ENCODE measurements around the gene SORT1. TPM values are rescaled to one million over a fixed set of nuclear protein-coding genes. Genes with fewer than 3 reads are reported as not detected.

Gene SORT1
- total and polyA plus RNA-seq, 8 donors, result 4.6 to 481 (median 36.6) TPM

GRCh38 chr1:109412551-109412950, 14.8 kb upstream of the SORT1 start:
- H3K27ac ChIP-seq, result no peak overlapping the region
- no peaks in the 10 kb centered on the region for H3K9me3 ChIP-seq
- no peaks in the 10 kb centered on the region for H3K27me3 ChIP-seq
- H3K4me3 ChIP-seq, result no peak overlapping the region
- WGBS, 5 donors, result 74 to 96% (median 79%) methylated on average over 2 of the region's 2 CpGs
- intact Hi-C loops (cut with DNase I; ENCODE audit: low total_unique reads), result no loop called here
- peaks cover 65 to 99% (median 92%) of the 10 kb centered on the region in 4 donors for H3K36me3 ChIP-seq
- TF ChIP-seq EP300 (IDR thresholded peaks at IDR 0.05), result no peak
- TF ChIP-seq POLR2AphosphoS5 (IDR thresholded peaks at IDR 0.05), result no peak
- TF ChIP-seq POLR2A (IDR thresholded peaks at IDR 0.05), result no peak
- no peak for TF ChIP-seq CTCF (IDR thresholded peaks at IDR 0.05)
- peaks cover 0 to 20% (median 5%) of the 10 kb centered on the region in 4 donors for H3K4me1 ChIP-seq
- DNase-seq, result no peak

- WGBS, 5 donors, result 72 to 79% (median 75%) methylated on average over 4 of the region's 4 CpGs
- Histone ChIP-seq H3K9me3 (no peaks in the 10 kb centered on the region), H3K36me3 (peaks cover 47 to 100% (median 96%) of the 10 kb centered on the region in 4 donors), H3K27ac (no peak overlapping the region), H3K4me3 (no peak overlapping the region), H3K27me3 (no peaks in the 10 kb centered on the region), H3K4me1 (peaks cover 0 to 4% (median 0%) of the 10 kb centered on the region in 4 donors)
- no peak for TF ChIP-seq EP300 (IDR thresholded peaks at IDR 0.05)
- TF ChIP-seq POLR2A (IDR thresholded peaks at IDR 0.05), result no peak
- no peak for TF ChIP-seq POLR2AphosphoS5 (IDR thresholded peaks at IDR 0.05)
- no peak for TF ChIP-seq CTCF (IDR thresholded peaks at IDR 0.05)
- DNase-seq, result no peak
- intact Hi-C loops (cut with DNase I; ENCODE audit: low total_unique reads), result loop anchor here (5.0 kb wide), 1 partner anchor 143 kb away; no protein-coding TSS in a partner anchor
Observed at GRCh38 chr1:109404838-109405237, 7.1 kb upstream of the SORT1 start.

- no peak for TF ChIP-seq EP300 (IDR thresholded peaks at IDR 0.05)
- no peak for TF ChIP-seq POLR2AphosphoS5 (IDR thresholded peaks at IDR 0.05)
- TF ChIP-seq POLR2A (IDR thresholded peaks at IDR 0.05), result no peak
- no peak for TF ChIP-seq CTCF (IDR thresholded peaks at IDR 0.05)
- H3K36me3 ChIP-seq, result peaks cover 23 to 71% (median 68%) of the 10 kb centered on the region in 4 donors
- intact Hi-C loops (cut with DNase I; ENCODE audit: low total_unique reads), result loop anchor here (5.0 kb wide), 1 partner anchor 140 kb away; no protein-coding TSS in a partner anchor
Observed at GRCh38 chr1:109402025-109402424, 4.3 kb upstream of the SORT1 start.

GRCh38 chr1:109400035-109400655, 2.4 kb upstream of the SORT1 start:
- intact Hi-C loops (cut with DNase I; ENCODE audit: low total_unique reads), result loop anchor here (5.0 kb wide), 1 partner anchor 138 kb away; no protein-coding TSS in a partner anchor
- 89 to 96% (median 93%) methylated on average over 3 of the region's 3 CpGs for WGBS, 5 donors
- Histone ChIP-seq H3K27ac (no peak overlapping the region), H3K4me3 (no peak overlapping the region), H3K9me3 (no peaks in the 10 kb centered on the region), H3K36me3 (peaks cover 23 to 53% (median 49%) of the 10 kb centered on the region in 4 donors), H3K4me1 (peaks cover 12 to 38% (median 33%) of the 10 kb centered on the region in 4 donors), H3K27me3 (no peaks in the 10 kb centered on the region)
- no peak for DNase-seq
- TF ChIP-seq POLR2A (IDR thresholded peaks at IDR 0.05) (no peak), EP300 (IDR thresholded peaks at IDR 0.05) (no peak), POLR2AphosphoS5 (IDR thresholded peaks at IDR 0.05) (no peak)

More at GRCh38 chr1:109402025-109402424, 4.3 kb upstream of the SORT1 start:
- Histone ChIP-seq H3K27ac (no peak overlapping the region), H3K4me3 (no peak overlapping the region), H3K9me3 (no peaks in the 10 kb centered on the region), H3K4me1 (peaks cover 0 to 20% (median 14%) of the 10 kb centered on the region in 4 donors), H3K27me3 (no peaks in the 10 kb centered on the region)
- no peak for DNase-seq
